ENCODE results near the gene COL27A1. TPM values are rescaled to one million over a fixed set of nuclear protein-coding genes. Genes with fewer than 3 reads are reported as not detected.

Gene COL27A1
- total RNA-seq, 1 experiment from 2014 or later: 37.0 TPM

DNA sequence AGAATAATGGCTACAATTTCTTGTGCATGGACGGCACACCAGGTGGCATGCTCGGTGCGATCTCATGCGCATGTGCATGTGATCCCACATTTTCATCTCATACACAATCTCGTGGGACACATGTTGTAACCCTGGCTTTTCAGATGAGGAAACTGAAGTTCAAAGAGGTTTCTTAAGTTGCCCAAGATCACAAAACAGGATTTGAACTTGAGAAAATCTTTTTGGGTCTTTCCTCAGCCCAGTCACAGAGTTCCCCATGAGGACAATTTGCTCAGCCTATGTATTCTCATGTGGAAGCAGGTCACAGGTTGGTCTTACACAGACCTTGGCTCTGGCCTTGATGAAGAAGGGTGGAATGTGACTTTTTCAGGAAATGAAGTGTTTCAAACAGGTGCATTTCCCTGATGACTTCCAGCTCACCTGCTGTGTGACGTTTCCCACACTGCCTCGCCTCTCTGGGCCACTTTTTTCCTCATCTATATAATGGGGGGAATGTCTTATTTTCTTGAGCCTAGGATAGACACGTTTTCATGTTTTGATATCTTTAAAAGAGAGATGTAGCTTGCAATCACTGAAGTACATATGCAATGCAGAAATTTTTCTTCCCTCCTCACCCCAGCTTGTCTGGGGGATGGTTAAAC lies 160.5 kb downstream of the COL27A1 start:
- H3K36me3 ChIP-seq (ENCODE audit: insufficient read depth, low read length, poor library complexity, severe bottlenecking): no peaks in the 10 kb centered on the region
- CTCF ChIA-PET: no interaction called here
- no peak overlapping the region for H3K27ac ChIP-seq (ENCODE audit: low read depth, low read length, poor library complexity, severe bottlenecking)
- no peak for TF ChIP-seq EZH2 (IDR thresholded peaks at IDR 0.05; ENCODE audit: borderline replicate concordance, low read depth, low read length, poor library complexity, severe bottlenecking)
- TF ChIP-seq, protein P1, sequence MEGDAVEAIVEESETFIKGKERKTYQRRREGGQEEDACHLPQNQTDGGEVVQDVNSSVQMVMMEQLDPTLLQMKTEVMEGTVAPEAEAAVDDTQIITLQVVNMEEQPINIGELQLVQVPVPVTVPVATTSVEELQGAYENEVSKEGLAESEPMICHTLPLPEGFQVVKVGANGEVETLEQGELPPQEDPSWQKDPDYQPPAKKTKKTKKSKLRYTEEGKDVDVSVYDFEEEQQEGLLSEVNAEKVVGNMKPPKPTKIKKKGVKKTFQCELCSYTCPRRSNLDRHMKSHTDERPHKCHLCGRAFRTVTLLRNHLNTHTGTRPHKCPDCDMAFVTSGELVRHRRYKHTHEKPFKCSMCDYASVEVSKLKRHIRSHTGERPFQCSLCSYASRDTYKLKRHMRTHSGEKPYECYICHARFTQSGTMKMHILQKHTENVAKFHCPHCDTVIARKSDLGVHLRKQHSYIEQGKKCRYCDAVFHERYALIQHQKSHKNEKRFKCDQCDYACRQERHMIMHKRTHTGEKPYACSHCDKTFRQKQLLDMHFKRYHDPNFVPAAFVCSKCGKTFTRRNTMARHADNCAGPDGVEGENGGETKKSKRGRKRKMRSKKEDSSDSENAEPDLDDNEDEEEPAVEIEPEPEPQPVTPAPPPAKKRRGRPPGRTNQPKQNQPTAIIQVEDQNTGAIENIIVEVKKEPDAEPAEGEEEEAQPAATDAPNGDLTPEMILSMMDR (conservative IDR thresholded peaks at IDR 0.05; ENCODE audit: low read depth, low read length): no peak
- no peak for DNase-seq (ENCODE audit: low spot score)
- H3K27me3 ChIP-seq (replicated peaks; ENCODE audit: insufficient read depth, low read depth, low read length, poor library complexity): no peaks in the 10 kb centered on the region
- intact Hi-C loops (cut with micrococcal nuclease; ENCODE audit: unreplicated experiment): no loop called here
- H3K4me3 ChIP-seq (ENCODE audit: low read depth, low read length, poor library complexity, severe bottlenecking): no peak overlapping the region
- POLR2A ChIA-PET (ENCODE audit: low non-redundant PET): no interaction called here
- H3K4me1 ChIP-seq (ENCODE audit: insufficient read depth, low read length, poor library complexity, severe bottlenecking): peaks cover 4% of the 10 kb centered on the region
- H3K9me3 ChIP-seq (ENCODE audit: low read depth, low read length, poor library complexity, severe bottlenecking): no peaks in the 10 kb centered on the region
- no TSS peak for BruUV-seq (replicated peaks)

DNA sequence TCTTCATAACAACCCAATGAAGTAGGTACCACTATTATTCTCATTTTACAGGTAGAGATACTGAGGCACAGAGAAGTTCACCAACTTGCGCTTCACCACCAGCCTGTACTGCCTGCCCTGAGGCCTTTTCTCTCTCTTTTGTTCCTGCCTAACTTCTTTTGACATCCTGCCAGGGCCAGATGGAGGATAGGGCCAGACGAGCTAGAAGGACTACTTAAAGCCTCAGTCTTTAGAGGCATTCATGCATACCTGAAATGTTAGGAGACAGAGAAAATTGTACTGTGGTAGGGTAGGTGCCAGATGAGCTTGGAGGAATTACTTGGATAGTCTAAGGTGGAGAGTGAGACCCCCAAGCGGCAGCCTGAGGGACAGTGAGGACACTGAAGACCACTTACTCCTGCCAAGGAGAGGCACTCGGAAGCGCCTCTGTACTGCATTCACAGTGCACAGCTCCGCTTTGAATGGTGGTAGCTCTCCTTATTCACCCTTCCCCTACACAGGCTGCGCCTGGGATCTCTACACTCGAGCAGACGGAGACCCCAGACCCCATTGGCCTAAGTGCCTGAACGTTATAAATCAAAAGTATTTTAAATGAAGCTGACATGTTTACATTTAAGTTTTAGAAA lies 161.4 kb downstream of the COL27A1 start:
- no peaks in the 10 kb centered on the region for H3K36me3 ChIP-seq (ENCODE audit: insufficient read depth, low read length, poor library complexity, severe bottlenecking)
- no TSS peak for BruUV-seq (replicated peaks)
- no peaks in the 10 kb centered on the region for H3K9me3 ChIP-seq (ENCODE audit: low read depth, low read length, poor library complexity, severe bottlenecking)
- no peaks in the 10 kb centered on the region for H3K27me3 ChIP-seq (replicated peaks; ENCODE audit: insufficient read depth, low read depth, low read length, poor library complexity)
- no peak overlapping the region for H3K27ac ChIP-seq (ENCODE audit: low read depth, low read length, poor library complexity, severe bottlenecking)
- intact Hi-C loops (cut with micrococcal nuclease; ENCODE audit: unreplicated experiment): no loop called here
- H3K4me1 ChIP-seq (ENCODE audit: insufficient read depth, low read length, poor library complexity, severe bottlenecking): peaks cover 4% of the 10 kb centered on the region
- ChIA-PET POLR2A (ENCODE audit: low non-redundant PET) (no interaction called here), CTCF (no interaction called here)
- TF ChIP-seq, protein P1 (conservative IDR thresholded peaks at IDR 0.05; ENCODE audit: low read depth, low read length): no peak
- TF ChIP-seq EZH2 (IDR thresholded peaks at IDR 0.05; ENCODE audit: borderline replicate concordance, low read depth, low read length, poor library complexity, severe bottlenecking): no peak
- no peak for DNase-seq (ENCODE audit: low spot score)
- no peak overlapping the region for H3K4me3 ChIP-seq (ENCODE audit: low read depth, low read length, poor library complexity, severe bottlenecking)

DNA sequence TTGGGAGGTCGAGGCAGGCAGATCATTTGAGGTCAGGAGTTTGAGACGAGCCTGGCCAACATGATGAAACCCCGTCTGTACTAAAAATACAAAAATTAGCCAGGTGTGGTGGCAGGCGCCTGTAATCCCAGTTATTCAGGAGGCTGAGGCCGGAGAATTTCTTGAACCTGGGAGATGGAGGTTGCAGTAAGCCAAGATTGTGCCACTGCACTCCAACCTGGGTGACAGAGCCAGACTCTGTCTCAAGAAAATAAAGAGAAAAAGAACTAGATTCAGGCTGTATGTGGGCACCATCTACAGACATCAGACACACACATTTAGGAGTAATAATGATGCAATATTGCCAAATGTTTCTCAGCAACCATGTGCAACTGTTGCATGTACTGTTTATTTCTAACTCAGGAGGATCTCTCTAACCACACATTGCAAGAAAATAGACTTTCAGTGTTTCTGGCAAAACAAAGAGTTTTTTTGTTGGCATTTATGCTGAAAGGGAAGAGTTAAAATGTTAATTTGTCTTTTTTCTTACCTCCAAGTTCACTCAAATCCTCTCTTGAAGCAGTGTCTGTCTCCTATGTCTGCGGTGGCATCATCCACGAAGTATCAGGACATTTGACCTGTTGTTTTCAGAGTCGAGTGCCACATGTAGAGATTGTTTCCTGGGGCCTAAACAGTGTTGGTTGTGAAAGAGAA lies 162.5 kb downstream of the COL27A1 start:
- no peak for DNase-seq (ENCODE audit: low spot score)
- peak overlapping the region; percentile 69 for H3K27ac ChIP-seq (ENCODE audit: low read depth, low read length, poor library complexity, severe bottlenecking)
- ChIA-PET POLR2A (ENCODE audit: low non-redundant PET) (no interaction called here), CTCF (no interaction called here)
- no peak overlapping the region for H3K4me3 ChIP-seq (ENCODE audit: low read depth, low read length, poor library complexity, severe bottlenecking)
- no peaks in the 10 kb centered on the region for H3K9me3 ChIP-seq (ENCODE audit: low read depth, low read length, poor library complexity, severe bottlenecking)
- BruUV-seq (replicated peaks): no TSS peak
- TF ChIP-seq EZH2 (IDR thresholded peaks at IDR 0.05; ENCODE audit: borderline replicate concordance, low read depth, low read length, poor library complexity, severe bottlenecking): no peak
- TF ChIP-seq, protein P1 (conservative IDR thresholded peaks at IDR 0.05; ENCODE audit: low read depth, low read length): no peak
- no peaks in the 10 kb centered on the region for H3K36me3 ChIP-seq (ENCODE audit: insufficient read depth, low read length, poor library complexity, severe bottlenecking)
- H3K27me3 ChIP-seq (replicated peaks; ENCODE audit: insufficient read depth, low read depth, low read length, poor library complexity): no peaks in the 10 kb centered on the region
- intact Hi-C loops (cut with micrococcal nuclease; ENCODE audit: unreplicated experiment): no loop called here
- peaks cover 4% of the 10 kb centered on the region for H3K4me1 ChIP-seq (ENCODE audit: insufficient read depth, low read length, poor library complexity, severe bottlenecking)

Measured in A673 (cell line).